Inflammatory macrophage treated with lipopolysaccharide for 1 hour (primary cell): ENCODE measurements around the gene DCD.
"Not testable (repeated sequence)": the region's sequence is repeated elsewhere in the genome, so short reads cannot be mapped to it uniquely, and the experiment has no call there.

ENCODE experiments used
- DNase-seq, 2 donors: peaks; one replicate each; pipeline ENCODE4 v3.0.0-alpha.2; 2020 to 2022

DCD gene, protein sequence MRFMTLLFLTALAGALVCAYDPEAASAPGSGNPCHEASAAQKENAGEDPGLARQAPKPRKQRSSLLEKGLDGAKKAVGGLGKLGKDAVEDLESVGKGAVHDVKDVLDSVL

GRCh38 chr12:54648265-54648664 lies at the start of gene DCD:
Gene DCD, minus strand, starts transcription at chr12:54648365. Its CDS starts 62 bp downstream, at chr12:54648303.
- no peak for DNase-seq

DNA sequence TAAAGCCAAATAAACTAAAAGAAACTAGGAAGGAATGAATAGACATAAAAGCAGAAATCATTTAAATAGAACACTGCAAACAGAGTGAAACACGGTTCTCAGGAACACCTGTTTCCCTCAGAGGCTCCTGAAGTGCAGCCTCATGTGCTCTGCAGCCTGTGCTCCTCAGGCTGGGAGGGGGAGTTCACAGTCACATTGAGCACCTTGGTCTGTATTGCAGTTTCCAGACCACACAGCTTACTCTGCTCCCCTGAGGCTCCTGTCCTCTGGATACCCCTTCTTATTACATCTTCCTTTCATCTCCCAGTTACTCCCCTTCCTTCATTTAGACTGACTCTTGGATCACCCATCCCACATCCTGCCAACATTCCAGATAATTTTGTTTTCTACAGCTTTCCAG lies 49.7 kb upstream of the DCD start:
- DNase-seq, result no peak

GRCh38 chr12:54692353-54692752 lies 44.2 kb upstream of the DCD start:
- DNase-seq, result no peak

- no peak for DNase-seq
These were observed 41.8 kb upstream of the DCD start for GRCh38 chr12:54689984-54690383.

DNA sequence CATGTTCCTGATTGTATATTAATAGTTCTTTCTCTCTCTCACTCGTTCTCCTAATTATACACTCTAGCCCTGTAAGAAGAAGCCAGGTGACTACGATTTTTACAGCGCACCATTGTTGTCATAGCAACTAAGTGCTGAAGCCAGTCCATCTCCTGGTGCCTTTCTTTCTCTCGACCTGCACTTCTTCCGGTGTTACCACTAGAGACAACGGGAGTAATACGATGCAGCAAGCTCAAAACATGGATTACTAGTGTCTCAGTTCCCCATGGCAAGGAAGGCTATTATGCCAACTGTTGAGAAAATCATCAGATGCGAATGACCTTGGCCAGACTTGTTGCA lies 40.8 kb upstream of the DCD start:
- DNase-seq, result no peak

- DNase-seq, result no peak
These were observed 40.3 kb upstream of the DCD start for GRCh38 chr12:54688309-54689033.

DNA sequence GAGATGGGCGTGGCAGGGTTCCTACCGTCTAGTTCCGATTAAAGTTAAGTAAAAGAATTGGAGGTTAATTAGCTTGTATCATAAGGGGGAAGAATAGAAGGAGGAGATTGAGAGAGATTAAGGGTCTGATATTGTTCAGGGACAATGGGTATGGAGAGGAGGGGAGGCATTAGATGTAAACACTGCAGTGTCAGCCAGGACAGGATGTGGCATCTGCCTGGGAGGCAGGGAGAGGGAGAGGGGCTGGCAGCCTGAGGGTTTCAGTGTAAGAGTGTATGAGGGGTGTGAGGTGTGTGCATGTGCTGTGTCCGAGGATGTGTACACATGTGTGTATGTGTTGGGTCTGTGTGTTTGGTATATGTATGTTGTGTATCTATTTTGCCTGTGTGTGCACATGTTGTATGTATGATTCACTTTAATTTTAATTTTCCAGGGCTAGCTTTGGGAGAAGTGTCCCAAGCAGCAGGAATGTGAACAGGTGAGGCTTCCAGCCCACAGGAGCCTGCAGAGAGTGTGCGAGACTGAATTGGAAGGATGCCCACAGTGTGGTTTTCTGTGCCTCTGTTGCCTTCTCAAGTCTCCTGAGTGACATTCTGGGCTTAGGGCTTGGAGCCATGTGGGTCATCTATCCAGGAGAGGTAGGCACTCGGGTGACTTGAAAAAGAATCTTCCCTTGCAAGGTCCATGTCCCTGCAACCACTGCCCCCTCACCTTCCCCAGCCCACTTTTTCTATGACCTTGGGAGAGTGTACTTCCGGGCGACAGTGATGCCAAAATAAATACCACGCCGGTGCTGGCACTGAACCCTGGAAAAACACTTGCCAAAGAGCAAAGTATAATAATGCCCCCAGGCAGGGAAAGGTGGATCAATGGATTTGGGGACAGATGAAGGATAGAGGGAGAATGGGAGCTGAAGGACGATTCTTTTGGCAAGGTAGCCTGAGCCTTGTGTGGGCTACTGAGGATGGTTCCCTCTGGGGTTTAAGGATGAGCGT lies 36.8 kb upstream of the DCD start:
- no peak for DNase-seq

DNA sequence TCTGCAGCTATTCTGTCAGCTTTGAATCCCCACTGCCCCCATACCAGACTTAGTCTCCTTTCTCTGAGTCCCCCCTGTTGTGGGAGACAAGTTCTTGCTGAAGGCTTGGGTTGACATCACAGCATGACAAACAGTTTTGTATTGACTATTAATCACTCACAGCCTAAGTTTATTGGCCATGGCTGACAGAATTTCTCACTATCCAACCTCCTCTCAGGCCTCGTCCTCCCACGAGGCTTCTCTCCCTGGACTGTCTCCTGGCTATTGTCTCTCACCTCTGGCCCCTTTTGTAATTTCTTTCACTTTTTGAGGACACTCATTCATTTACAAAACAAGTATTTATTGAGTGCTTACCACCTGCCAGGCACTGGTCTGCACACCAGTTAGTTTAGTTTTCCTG lies 35.2 kb upstream of the DCD start:
- DNase-seq, result no peak

DNA sequence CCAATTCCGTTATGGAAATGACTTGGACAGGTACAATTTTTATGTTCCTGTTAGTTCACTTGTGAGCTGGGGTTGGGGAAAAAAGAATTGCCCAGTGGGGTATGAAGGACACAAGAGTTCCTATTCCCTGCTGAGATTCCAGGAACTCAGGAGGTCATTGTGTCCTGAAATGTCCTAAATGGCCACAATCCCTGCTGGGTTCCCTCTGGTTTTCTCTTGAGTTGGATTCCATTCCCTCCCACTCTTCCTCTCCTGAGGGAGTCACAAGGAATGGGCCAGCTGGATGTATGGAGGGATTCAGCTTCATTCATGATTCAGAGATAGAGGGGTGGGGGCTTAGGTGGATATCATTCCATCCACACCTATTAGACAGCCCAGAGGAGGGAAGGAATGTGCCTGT lies 34.5 kb upstream of the DCD start:
- DNase-seq, result no peak

- peak; percentile 6 to 36 for DNase-seq
These were observed 32.2 kb upstream of the DCD start for GRCh38 chr12:54680374-54680773.

- DNase-seq, result no peak
These were observed 30.0 kb upstream of the DCD start for GRCh38 chr12:54678131-54678530.

GRCh38 chr12:54667945-54668344 lies 19.8 kb upstream of the DCD start:
- no peak for DNase-seq

- no peak for DNase-seq
These were observed 17.8 kb upstream of the DCD start for GRCh38 chr12:54666008-54666407.

GRCh38 chr12:54665022-54665635 lies 17.0 kb upstream of the DCD start:
- not testable (repeated sequence) for DNase-seq

- DNase-seq, result no peak
These were observed 15.4 kb upstream of the DCD start for GRCh38 chr12:54663603-54664002.

- no peak for DNase-seq
These were observed 13.9 kb upstream of the DCD start for GRCh38 chr12:54662026-54662425.

GRCh38 chr12:54661048-54661447 lies 12.9 kb upstream of the DCD start:
- DNase-seq, result no peak

DNA sequence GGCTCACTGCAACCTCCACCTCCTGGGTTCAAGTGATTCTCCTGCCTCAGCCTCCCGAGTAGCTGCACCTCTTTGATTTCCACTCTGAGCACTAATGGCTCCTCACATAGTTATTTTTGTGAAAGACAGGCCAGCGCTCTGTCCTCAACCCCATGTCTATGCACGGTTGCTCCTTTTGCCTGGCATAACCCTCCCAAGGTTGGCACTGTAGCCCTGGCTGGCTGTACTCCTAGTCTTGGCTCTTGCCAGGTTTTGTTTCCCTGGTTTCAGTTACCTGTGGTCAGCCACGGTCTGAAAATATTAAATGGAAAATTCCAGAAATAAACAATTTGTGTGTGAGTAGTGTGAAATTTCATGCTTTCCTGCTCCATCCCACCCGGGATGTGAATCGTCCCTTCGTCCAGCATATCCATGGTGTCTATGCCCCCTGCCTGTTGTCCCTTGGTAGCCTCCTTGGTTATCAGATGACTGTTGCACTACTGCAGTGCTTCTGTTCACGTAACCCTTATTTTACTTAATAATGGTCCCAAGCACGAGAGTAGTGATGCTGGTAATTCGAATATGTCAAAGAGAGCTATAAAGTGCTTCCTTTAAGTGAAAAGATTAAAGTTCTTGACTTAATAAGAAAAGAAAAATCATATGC lies 12.3 kb upstream of the DCD start:
- DNase-seq, result no peak

- peak; percentile 25 to 69 for DNase-seq
These were observed 10.4 kb upstream of the DCD start for GRCh38 chr12:54658306-54659264.

- DNase-seq, result no peak
These were observed 9.0 kb upstream of the DCD start for GRCh38 chr12:54657105-54657607.

DNA sequence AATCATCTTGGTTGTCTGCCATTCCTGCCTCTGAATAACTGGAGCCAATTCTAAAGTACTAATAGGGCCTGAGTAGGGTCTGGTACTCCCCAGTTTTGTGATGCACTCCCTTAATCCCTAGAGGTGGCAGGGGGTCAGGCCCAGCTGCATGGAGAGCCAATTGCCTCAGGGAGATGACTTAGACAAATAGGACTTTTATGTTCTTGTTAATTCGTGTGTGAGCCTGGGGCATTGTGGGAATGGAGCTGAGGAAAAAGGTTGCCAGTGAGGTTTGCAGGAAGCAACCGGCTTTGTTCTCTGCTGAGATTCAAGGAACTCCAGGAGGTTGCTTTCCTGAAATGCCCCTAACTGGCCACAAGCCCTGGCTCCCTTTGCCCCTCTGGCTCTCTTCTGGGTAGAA lies 6.8 kb upstream of the DCD start:
- DNase-seq, result no peak
